Skin of body (tissue), 2 donors: ENCODE measurements around the gene KIF5B. TPM values are rescaled to one million over a fixed set of nuclear protein-coding genes. Genes with fewer than 3 reads are reported as not detected.
A peak's percentile ranks its signal among the peaks of the same experiment; 100 is the strongest.
"Not testable (repeated sequence)": the region's sequence is repeated elsewhere in the genome, so short reads cannot be mapped to it uniquely, and the experiment has no call there.

Experiments
- DNase-seq: peaks from one replicate; lab custom pipeline; 2025; lab: John Stamatoyannopoulos, UW
- total RNA-seq: library from RNA; depleted of rRNA; stranded (reverse); fragments of >200 nt; gene quantifications from one replicate; pipeline ENCODE4 v1.2.3, GENCODE V29; 2014

The KIF5B gene
- total RNA-seq, 1 donor from 2014 or later, result 89.4 TPM

GRCh38 chr10:32060347-32060746, 4.1 kb upstream of the KIF5B start:
- DNase-seq, result no peak

GRCh38 chr10:32059472-32059871, 3.2 kb upstream of the KIF5B start:
- DNase-seq, result no peak

- DNase-seq, result no peak
Measured at GRCh38 chr10:32057036-32057372, 779 bp upstream of the KIF5B start.

- peak; percentile 48 for DNase-seq
Measured at GRCh38 chr10:32055478-32056135, 618 bp downstream of the KIF5B start.

GRCh38 chr10:32054094-32054493, 2.1 kb downstream of the KIF5B start:
- DNase-seq, result peak; percentile 48

GRCh38 chr10:32053392-32053791, 2.8 kb downstream of the KIF5B start:
- DNase-seq, result not testable (repeated sequence)

- no peak for DNase-seq
Measured at GRCh38 chr10:32051926-32052325, 4.3 kb downstream of the KIF5B start.

GRCh38 chr10:32050177-32050576, 6.0 kb downstream of the KIF5B start:
- no peak for DNase-seq

- no peak for DNase-seq
Measured at GRCh38 chr10:32049113-32049512, 7.1 kb downstream of the KIF5B start.

GRCh38 chr10:32048282-32048681, 7.9 kb downstream of the KIF5B start:
- DNase-seq, result no peak

GRCh38 chr10:32047881-32048280, 8.3 kb downstream of the KIF5B start:
- no peak for DNase-seq

- DNase-seq, result no peak
Measured at GRCh38 chr10:32046151-32046550, 10.1 kb downstream of the KIF5B start.

GRCh38 chr10:32042730-32043129, 13.5 kb downstream of the KIF5B start:
- DNase-seq, result not testable (repeated sequence)

GRCh38 chr10:32041290-32042028, 14.8 kb downstream of the KIF5B start:
- no peak for DNase-seq

GRCh38 chr10:32039734-32040133, 16.5 kb downstream of the KIF5B start:
- DNase-seq, result no peak

- DNase-seq, result no peak
Measured at GRCh38 chr10:32038777-32039176, 17.4 kb downstream of the KIF5B start.

GRCh38 chr10:32036922-32037321, 19.3 kb downstream of the KIF5B start:
- DNase-seq, result no peak

- DNase-seq, result no peak
Measured at GRCh38 chr10:32035038-32035437, 21.2 kb downstream of the KIF5B start.

GRCh38 chr10:32033171-32033570, 23.1 kb downstream of the KIF5B start:
- DNase-seq, result no peak

GRCh38 chr10:32031920-32032319, 24.3 kb downstream of the KIF5B start:
- no peak for DNase-seq

- DNase-seq, result no peak
Measured at GRCh38 chr10:32031424-32031823, 24.8 kb downstream of the KIF5B start.

- no peak for DNase-seq
Measured at GRCh38 chr10:32028710-32029109, 27.5 kb downstream of the KIF5B start.

- no peak for DNase-seq
Measured at GRCh38 chr10:32023264-32023663, 33.0 kb downstream of the KIF5B start.
